Activated B cell treated with CpG ODN at 0.5 μM for 24 hours (primary cell): ENCODE data around the gene USP47. TPM values are rescaled to one million over a fixed set of nuclear protein-coding genes. Genes with fewer than 3 reads are reported as not detected.

Source experiments
- ATAC-seq: fragments of 200-7000 bp; cut with Tn5 transposase; one replicate; pipeline ENCODE4 v1.10.0; 2021; ENCODE audit warnings: low read depth, mild to moderate bottlenecking, moderate library complexity
- CTCF ChIA-PET: fragments of 350-600 bp; sonication (Branson Sonifier 250); formaldehyde crosslinking; loops from one replicate; lab custom pipeline; 2021; ENCODE audit warnings: antibody characterized with exemption; lab: Charles Lee
- POLR2A ChIA-PET: fragments of 350-600 bp; sonication (Branson Sonifier 250); formaldehyde crosslinking; loops from one replicate; lab custom pipeline; 2021; ENCODE audit warnings: antibody characterized with exemption; lab: Charles Lee
- DNase-seq: peaks from one replicate; pipeline ENCODE4 v3.0.0; 2022
- H3K27ac Mint-ChIP-seq: one replicate; pipeline ENCODE4 v1.8.0; 2020; ENCODE audit warnings: mixed read lengths
- H3K27me3 Mint-ChIP-seq: one replicate; pipeline ENCODE4 v1.8.0; 2021; ENCODE audit warnings: mixed read lengths
- H3K36me3 Mint-ChIP-seq: one replicate; pipeline ENCODE4 v1.8.0; 2021; ENCODE audit warnings: low read depth, mixed read lengths
- H3K4me1 Mint-ChIP-seq: one replicate; pipeline ENCODE4 v1.8.0; 2021; ENCODE audit warnings: mixed read lengths
- H3K4me3 Mint-ChIP-seq: one replicate; pipeline ENCODE4 v1.8.0; 2020; ENCODE audit warnings: mild to moderate bottlenecking, mixed read lengths
- H3K9me3 Mint-ChIP-seq: one replicate; pipeline ENCODE4 v1.8.0; 2020; ENCODE audit warnings: mixed read lengths
- CTCF ChIP-seq: fragments of 200-600 bp; IDR thresholded peaks from one replicate; pipeline ENCODE4 v1.8.0; 2022; ENCODE audit warnings: antibody characterized with exemption, mild to moderate bottlenecking
- intact Hi-C: fragments of 100-400 bp; cut with micrococcal nuclease; formaldehyde crosslinking; loops from one replicate; pipeline ENCODE4 v1.15.1; 2024
- total RNA-seq: library from RNA; stranded (reverse); gene quantifications from 2 replicates; pipeline ENCODE4 v1.2.3, GENCODE V29; 2022

USP47 gene
- total RNA-seq, 1 donor from 2014 or later: 48.5 TPM

GRCh38 chr11:11894486-11894885 lies 52.7 kb downstream of the USP47 start:
- no peak for DNase-seq
- H3K4me1 Mint-ChIP-seq: no peaks in the 10 kb centered on the region
- no peak overlapping the region for H3K27ac Mint-ChIP-seq
- no peaks in the 10 kb centered on the region for H3K9me3 Mint-ChIP-seq
- H3K36me3 Mint-ChIP-seq: peaks cover 49% of the 10 kb centered on the region
- no peak overlapping the region for H3K4me3 Mint-ChIP-seq
- no peaks in the 10 kb centered on the region for H3K27me3 Mint-ChIP-seq
- CTCF ChIA-PET: no interaction called here
- no peak for TF ChIP-seq CTCF
- intact Hi-C loops: no loop called here
- no peak for ATAC-seq
- POLR2A ChIA-PET: no interaction called here

GRCh38 chr11:11895672-11896071 lies 53.9 kb downstream of the USP47 start:
- Mint-ChIP-seq H3K9me3 (no peaks in the 10 kb centered on the region), H3K36me3 (peaks cover 46% of the 10 kb centered on the region), H3K4me3 (no peak overlapping the region), H3K27ac (no peak overlapping the region), H3K27me3 (no peaks in the 10 kb centered on the region), H3K4me1 (no peaks in the 10 kb centered on the region)
- DNase-seq (no peak), ATAC-seq (no peak)
- no peak for TF ChIP-seq CTCF
- POLR2A ChIA-PET: no interaction called here
- intact Hi-C loops: loop anchor here (5.0 kb wide), 1 partner anchor 98 kb away; no protein-coding TSS in a partner anchor
- CTCF ChIA-PET: no interaction called here

GRCh38 chr11:11898648-11899047 lies 56.9 kb downstream of the USP47 start:
- Mint-ChIP-seq H3K4me1 (no peaks in the 10 kb centered on the region), H3K9me3 (no peaks in the 10 kb centered on the region), H3K36me3 (peaks cover 52% of the 10 kb centered on the region), H3K4me3 (no peak overlapping the region), H3K27ac (no peak overlapping the region), H3K27me3 (no peaks in the 10 kb centered on the region)
- intact Hi-C loops: loop anchor here (5.0 kb wide), 1 partner anchor 101 kb away; no protein-coding TSS in a partner anchor
- CTCF ChIA-PET: interaction anchor here (1.3 kb wide), 1 partner anchor 56 kb away, joined by 3 read pairs; no protein-coding TSS in a partner anchor
- ATAC-seq: no peak
- no peak for DNase-seq
- POLR2A ChIA-PET: no interaction called here
- TF ChIP-seq CTCF: no peak

- ChIA-PET POLR2A (no interaction called here), CTCF (interaction anchor here (1.3 kb wide), 1 partner anchor 57 kb away, joined by 3 read pairs; no protein-coding TSS in a partner anchor)
- no peak for TF ChIP-seq CTCF
- intact Hi-C loops: loop anchor here (5.0 kb wide), 1 partner anchor 102 kb away; no protein-coding TSS in a partner anchor
- Mint-ChIP-seq H3K4me1 (no peaks in the 10 kb centered on the region), H3K9me3 (no peaks in the 10 kb centered on the region), H3K4me3 (no peak overlapping the region), H3K27me3 (no peaks in the 10 kb centered on the region), H3K36me3 (peaks cover 60% of the 10 kb centered on the region), H3K27ac (no peak overlapping the region)
- ATAC-seq: no peak
- no peak for DNase-seq
Measured at GRCh38 chr11:11899401-11899800, 57.6 kb downstream of the USP47 start.

GRCh38 chr11:11901929-11902328 lies 60.2 kb downstream of the USP47 start:
- peaks cover 61% of the 10 kb centered on the region for H3K36me3 Mint-ChIP-seq
- no peak for TF ChIP-seq CTCF
- DNase-seq (no peak), ATAC-seq (no peak)
- H3K9me3 Mint-ChIP-seq: no peaks in the 10 kb centered on the region
- H3K27me3 Mint-ChIP-seq: no peaks in the 10 kb centered on the region
- no peak overlapping the region for H3K27ac Mint-ChIP-seq
- ChIA-PET POLR2A (no interaction called here), CTCF (no interaction called here)
- H3K4me1 Mint-ChIP-seq: no peaks in the 10 kb centered on the region
- H3K4me3 Mint-ChIP-seq: no peak overlapping the region
- intact Hi-C loops: no loop called here
